Measurements from ENCODE around the gene COPE.
A peak's percentile ranks its signal among the peaks of the same experiment; 100 is the strongest.

The COPE gene

DNA sequence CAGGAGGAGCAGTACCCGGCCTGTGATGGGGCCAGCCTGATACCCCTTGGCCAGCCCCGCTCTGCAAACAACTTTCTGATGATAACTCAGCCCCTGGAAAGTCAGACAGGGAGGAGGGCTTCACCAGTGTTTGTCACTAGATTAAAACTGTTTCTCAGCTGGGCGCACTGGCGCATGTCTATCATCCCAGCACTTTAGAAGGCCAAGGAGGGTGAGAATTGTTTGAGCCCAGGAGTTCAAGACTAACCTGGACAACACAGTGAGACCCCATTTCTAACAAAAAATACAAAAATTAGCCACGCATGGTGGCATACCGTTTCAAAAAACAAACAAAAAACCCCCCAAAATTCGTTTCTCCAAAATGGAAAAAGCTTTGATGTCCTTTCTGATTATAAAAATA is 17.7 kb downstream of the COPE start:
- TF ChIP-seq Cebpa-rat (IDR thresholded peaks at IDR 0.05): no peak
- Histone ChIP-seq H3K27ac (no peak overlapping the region), H4K20me1 (peaks cover 45% of the 10 kb centered on the region)

DNA sequence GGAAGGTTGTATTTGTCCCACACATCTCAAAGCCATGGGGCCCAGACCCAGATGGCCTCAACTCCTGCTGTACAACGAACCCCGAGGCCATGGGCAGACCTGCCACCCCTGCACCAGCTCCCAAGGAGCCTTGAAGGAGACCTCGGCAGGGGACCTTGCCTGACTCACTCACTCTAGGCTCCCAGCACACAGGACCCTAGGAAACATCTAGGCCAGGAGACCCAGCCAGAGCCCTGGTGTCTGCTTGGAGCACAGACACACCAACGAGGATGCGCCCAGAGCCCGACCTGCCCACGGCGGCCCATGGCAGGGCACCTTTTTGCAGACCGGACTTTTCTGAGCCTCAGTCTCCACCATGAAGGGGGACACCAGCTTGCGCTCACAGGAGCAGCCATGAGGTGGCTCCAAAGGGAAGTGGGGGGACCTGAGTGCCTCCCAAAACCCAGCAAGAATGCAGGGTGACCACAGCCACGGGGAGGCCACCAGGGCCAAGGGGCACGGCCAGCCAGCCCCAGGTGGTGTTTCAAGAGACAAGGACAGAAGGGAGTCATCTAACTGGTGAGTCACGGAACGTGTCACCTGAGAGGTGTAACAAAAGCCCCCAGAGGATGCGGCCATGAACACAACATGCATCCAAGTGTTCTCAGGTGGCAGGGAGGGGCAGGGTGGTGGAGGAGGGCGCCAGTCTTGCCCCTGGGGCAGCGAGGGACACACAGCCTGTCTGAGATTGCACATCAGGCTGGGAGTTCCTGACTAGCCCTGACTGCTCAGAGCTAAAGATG is 18.3 kb downstream of the COPE start:
- TF ChIP-seq Cebpa-rat (IDR thresholded peaks at IDR 0.05): no peak
- H3K36me3 ChIP-seq: peaks cover 69% of the 10 kb centered on the region

More for the DNA sequence above, 17.7 kb downstream of the COPE start:
- Histone ChIP-seq H3K9me3 (no peaks in the 10 kb centered on the region), H3K4me1 (peaks cover 11% of the 10 kb centered on the region), H3K4me3 (no peak overlapping the region), H3K27me3 (peaks cover 17% of the 10 kb centered on the region), H3K9ac (no peak overlapping the region), H3K4me2 (no peak overlapping the region), H3K36me3 (peaks cover 75% of the 10 kb centered on the region)

DNA sequence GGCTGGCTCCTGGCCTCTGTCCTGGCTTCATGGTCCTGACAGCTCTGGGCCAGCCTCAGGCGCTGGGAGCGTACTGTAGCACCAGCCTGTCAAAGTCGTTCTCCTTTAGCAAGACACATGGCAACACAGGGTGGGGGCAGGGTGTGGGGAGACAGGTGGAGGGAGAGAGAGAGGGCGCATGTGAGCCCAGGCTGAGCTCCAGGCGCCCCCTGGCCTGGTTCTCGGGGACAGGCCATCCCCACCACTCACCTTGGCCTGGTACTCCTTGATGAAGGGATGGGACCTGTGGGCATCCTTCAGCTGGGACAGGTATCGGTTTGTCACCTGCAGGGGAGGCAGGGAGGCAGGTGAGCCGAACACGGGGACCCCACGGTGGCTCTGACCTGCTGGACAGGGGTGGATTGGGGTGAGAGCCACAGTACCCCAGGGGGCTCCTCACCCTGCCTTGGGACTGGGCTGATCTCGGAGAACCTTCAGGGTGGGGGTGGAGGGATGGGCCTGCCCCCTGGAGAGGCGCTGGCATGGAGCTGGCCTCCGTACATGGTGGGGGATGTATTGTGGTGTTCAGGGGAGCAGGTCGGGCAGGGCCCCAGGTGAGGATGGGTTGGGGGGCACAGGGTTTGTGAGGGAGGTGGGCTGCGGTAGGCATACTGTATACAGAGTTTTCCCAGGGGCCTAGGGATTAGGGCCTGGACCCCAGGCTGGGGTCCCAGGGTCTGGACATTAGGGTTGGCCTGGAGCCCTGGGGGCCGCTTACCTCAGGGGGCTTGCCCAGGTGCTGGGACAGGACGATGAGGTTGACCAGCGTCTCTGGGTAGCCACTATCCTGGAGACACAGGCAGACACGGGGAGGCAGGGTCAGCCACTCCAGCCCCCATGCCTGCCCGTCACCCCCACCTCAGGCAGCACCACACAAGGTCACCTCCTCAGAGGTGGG is 19.3 kb downstream of the COPE start:
- H3K9ac ChIP-seq: no peak overlapping the region
- H3K4me3 ChIP-seq: no peak overlapping the region
- H3K36me3 ChIP-seq: peaks cover 59% of the 10 kb centered on the region
- H3K9me3 ChIP-seq: no peaks in the 10 kb centered on the region
- no peak for TF ChIP-seq Cebpa-rat (IDR thresholded peaks at IDR 0.05)
- H3K27me3 ChIP-seq: peaks cover 33% of the 10 kb centered on the region
- peaks cover 57% of the 10 kb centered on the region for H4K20me1 ChIP-seq
- no peak overlapping the region for H3K27ac ChIP-seq
- no peak overlapping the region for H3K4me2 ChIP-seq
- H3K4me1 ChIP-seq: peaks cover 22% of the 10 kb centered on the region

More for the DNA sequence above, 18.3 kb downstream of the COPE start:
- Histone ChIP-seq H3K9me3 (no peaks in the 10 kb centered on the region), H3K9ac (no peak overlapping the region), H3K4me2 (no peak overlapping the region), H4K20me1 (peaks cover 47% of the 10 kb centered on the region), H3K4me3 (no peak overlapping the region), H3K4me1 (peaks cover 12% of the 10 kb centered on the region), H3K27me3 (peaks cover 23% of the 10 kb centered on the region), H3K27ac (no peak overlapping the region)

DNA sequence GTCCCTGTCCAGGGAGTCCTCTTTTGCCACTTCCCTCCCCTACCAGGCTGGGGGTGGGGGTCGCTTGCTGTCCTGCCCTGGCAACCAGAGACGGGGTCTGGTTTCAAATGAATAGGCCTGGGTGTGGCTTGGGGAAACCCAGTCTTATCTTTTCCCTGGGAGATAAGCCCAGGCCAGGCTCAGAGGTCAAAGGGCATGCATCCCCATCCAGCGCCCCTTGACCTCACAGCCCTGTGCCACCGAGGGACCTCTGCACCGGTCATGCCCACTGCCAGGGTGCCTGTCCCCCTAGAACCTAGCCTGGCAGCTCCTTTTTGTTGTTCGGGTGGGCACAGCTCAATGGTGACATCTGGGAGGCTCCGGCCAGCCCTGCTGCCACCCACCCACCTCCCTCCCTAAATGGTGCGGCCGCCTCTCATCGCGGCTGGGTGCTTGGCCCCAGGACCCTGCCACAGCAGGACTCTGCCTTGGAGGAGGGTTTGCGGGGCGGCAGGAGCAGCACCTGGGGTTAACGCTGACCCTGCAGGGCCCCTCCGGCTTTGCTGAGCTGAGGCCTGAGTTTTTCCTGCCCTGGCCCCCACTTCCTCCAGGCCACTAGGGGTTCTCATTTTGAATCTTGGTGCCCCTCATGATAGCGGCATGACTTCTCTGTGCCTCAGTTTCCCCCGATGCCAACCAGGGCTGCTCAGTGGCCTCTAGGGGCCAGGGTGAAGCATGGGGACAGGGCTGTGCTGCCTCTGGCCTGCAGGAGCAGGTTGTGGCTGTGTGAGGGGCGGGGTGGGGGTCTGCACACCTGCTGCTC is 20.4 kb downstream of the COPE start:
- H3K27me3 ChIP-seq: peaks cover 43% of the 10 kb centered on the region
- H3K4me2 ChIP-seq: no peak overlapping the region
- peaks cover 33% of the 10 kb centered on the region for H3K4me1 ChIP-seq
- H3K9ac ChIP-seq: no peak overlapping the region
- H3K36me3 ChIP-seq: peaks cover 48% of the 10 kb centered on the region
- H3K4me3 ChIP-seq: no peak overlapping the region
- no peaks in the 10 kb centered on the region for H3K9me3 ChIP-seq
- no peak for TF ChIP-seq Cebpa-rat (IDR thresholded peaks at IDR 0.05)
- no peak overlapping the region for H3K27ac ChIP-seq
- H4K20me1 ChIP-seq: peaks cover 64% of the 10 kb centered on the region

DNA sequence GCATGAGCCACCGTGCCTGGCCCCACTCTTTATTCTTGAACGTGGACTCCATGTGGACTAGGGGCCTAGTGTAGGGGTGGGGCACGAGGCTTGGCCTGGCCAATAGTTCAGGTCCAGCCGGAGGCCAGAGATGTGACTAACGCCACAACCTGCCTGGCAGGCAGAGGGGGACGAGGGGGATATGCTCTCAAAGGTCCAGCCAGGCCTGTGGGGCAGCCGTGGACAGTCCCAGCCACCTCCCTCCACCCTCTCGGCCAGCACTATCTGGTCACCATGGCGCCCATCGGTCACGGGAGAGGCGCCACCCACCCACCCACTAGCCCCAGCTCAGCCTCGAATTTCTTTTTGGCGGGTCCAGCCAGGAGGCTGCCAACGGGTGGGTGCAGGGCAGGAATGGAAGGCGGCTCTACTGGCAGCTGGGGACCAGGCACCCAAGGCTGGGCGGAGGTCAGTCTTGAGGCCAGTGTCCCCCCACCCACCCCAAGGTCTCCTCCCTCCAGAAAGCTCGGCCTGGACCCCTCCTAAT is 21.0 kb downstream of the COPE start:
- TF ChIP-seq Cebpa-rat (IDR thresholded peaks at IDR 0.05): no peak
- H3K27me3 ChIP-seq: peaks cover 50% of the 10 kb centered on the region
- no peak overlapping the region for H3K27ac ChIP-seq
- peaks cover 34% of the 10 kb centered on the region for H3K4me1 ChIP-seq
- no peaks in the 10 kb centered on the region for H3K9me3 ChIP-seq
- no peak overlapping the region for H3K9ac ChIP-seq
- peaks cover 63% of the 10 kb centered on the region for H4K20me1 ChIP-seq
- H3K4me2 ChIP-seq: no peak overlapping the region
- peaks cover 41% of the 10 kb centered on the region for H3K36me3 ChIP-seq
- no peak overlapping the region for H3K4me3 ChIP-seq

DNA sequence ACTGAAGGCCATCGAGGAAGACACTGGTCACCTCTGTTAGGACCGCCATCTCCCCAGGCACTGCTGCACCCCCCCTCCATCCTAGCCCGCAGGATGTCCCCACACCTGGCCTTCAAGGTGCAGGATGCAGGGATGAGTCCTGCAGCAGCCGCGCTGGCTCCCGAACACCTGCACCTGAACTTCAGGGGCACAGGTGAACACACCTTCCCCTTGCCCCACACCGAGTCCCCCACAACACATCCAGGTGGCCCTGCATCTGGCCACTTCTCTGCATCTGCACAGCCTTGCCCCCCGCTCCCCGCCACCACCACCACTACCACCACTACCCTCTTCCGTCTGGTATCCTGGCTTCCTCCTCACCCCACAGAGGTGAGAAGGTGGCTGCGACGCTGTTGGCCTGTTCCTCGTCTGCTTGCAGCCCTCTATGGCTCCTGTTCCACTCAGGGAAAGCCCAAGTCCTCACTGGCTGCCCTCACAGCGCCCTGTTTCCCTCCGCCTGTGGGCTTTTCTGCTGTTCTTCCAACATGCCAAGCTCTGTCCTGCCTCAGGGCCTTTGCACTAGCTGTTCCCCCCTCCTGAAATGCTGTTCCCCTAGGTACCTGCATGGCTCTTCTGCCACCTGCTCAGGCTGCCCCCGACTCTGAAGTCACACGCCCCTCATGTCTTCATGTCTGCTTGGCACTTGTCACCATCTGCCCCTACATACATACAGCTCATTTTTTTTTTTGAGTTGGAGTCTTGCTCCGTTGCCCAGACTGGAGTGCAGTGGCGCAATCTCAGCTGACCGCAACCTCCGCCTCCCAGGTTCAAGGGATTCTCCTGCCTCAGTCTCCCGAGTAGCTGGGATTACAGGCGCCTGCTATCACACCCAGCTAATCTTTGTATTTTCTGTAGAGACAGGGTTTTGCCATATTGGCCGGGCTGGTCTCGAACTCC is 21.8 kb downstream of the COPE start:
- Histone ChIP-seq H3K4me2 (no peak overlapping the region), H3K27me3 (peaks cover 58% of the 10 kb centered on the region), H3K36me3 (peaks cover 35% of the 10 kb centered on the region), H3K9me3 (0 out of 2 replicates have a peak, but pooled peaks cover 3% of the 10 kb centered on the region), H3K9ac (no peak overlapping the region), H3K4me1 (peaks cover 36% of the 10 kb centered on the region), H3K4me3 (no peak overlapping the region), H4K20me1 (peaks cover 58% of the 10 kb centered on the region), H3K27ac (no peak overlapping the region)
- TF ChIP-seq Cebpa-rat (IDR thresholded peaks at IDR 0.05): no peak

DNA sequence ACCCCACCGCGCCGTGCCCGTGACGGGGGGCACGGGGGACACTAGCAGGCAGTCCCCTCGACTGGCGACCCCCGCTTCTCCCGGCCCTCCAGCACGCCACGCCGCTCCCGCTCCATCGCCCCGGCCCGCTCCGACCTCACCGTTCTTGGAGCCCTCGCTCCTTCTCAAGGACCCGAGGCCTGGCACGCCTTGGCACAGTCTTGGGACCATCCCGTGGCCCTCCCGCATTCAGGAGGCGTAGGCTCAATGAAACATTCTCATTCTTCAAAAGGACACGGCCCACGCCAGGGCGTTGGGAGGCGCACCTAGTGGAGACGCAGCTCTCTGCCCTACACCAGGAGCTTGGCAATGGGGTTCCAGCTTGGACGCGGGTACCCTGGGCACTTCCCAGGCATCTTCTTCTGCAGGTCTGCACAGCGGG is 22.8 kb downstream of the COPE start:
- H3K27me3 ChIP-seq: peaks cover 67% of the 10 kb centered on the region
- peaks cover 30% of the 10 kb centered on the region for H3K36me3 ChIP-seq
- no peak overlapping the region for H3K4me3 ChIP-seq
- H3K4me1 ChIP-seq: peaks cover 36% of the 10 kb centered on the region
- no peak for TF ChIP-seq Cebpa-rat (IDR thresholded peaks at IDR 0.05)
- H3K9me3 ChIP-seq: 0 out of 2 replicates have a peak, but pooled peaks cover 3% of the 10 kb centered on the region
- H3K4me2 ChIP-seq: no peak overlapping the region; the same call in 1 of the 2 replicates
- H4K20me1 ChIP-seq: peaks cover 58% of the 10 kb centered on the region
- no peak overlapping the region for H3K9ac ChIP-seq
- no peak overlapping the region for H3K27ac ChIP-seq

DNA sequence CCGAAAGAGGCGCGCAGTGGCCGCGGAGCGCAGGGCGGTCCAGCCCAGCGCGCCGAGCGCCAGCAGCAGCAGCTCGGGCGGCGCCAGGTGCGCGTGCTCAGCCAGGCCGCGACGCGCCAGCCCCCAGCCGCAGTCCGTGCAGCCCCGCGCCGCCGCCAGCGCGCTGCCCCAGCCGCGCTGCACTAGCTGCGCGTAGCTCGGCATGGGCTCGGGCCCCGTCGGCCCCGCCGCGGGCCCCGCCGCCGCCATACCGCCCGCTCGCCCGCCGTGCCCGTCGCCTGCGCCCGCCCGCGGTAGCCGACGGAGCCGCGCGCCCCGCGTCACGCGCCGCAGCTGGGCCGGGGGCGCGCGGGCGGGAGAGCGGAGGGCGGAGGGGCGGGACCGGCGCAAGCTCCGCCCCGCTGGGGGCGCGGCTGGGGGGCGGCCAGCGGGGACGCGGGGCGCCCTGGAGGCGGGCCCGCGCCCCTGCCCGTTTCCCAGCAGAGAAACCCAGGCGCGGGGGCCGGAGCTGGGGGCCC is 23.3 kb downstream of the COPE start, which contains the start of gene CERS1:
Gene CERS1 (minus strand): TSS at position 335 of the 518 bp plus-strand sequence. CDS start 86 bp downstream, at position 249.
- H3K36me3 ChIP-seq: peaks cover 25% of the 10 kb centered on the region
- no peak within 1 kb of the TSS for H3K27ac ChIP-seq
- peaks cover 36% of the 10 kb centered on the region for H3K4me1 ChIP-seq
- peak within 1 kb of the TSS; percentile 58 for H3K4me3 ChIP-seq
- H3K27me3 ChIP-seq: peaks cover 67% of the 10 kb centered on the region
- H3K4me2 ChIP-seq: peak within 1 kb of the TSS; percentile 80
- no peak within 1 kb of the TSS for H3K9ac ChIP-seq
- TF ChIP-seq Cebpa-rat (IDR thresholded peaks at IDR 0.05): no peak
- H3K9me3 ChIP-seq: 0 out of 2 replicates have a peak, but pooled peaks cover 3% of the 10 kb centered on the region
- H4K20me1 ChIP-seq: peaks cover 58% of the 10 kb centered on the region
